Renal pelvis (tissue), 4 donors: ENCODE results near the gene LDLRAD4. TPM values are rescaled to one million over a fixed set of nuclear protein-coding genes. Genes with fewer than 3 reads are reported as not detected.
"Not testable (repeated sequence)": the region's sequence is repeated elsewhere in the genome, so short reads cannot be mapped to it uniquely, and the experiment has no call there.

ENCODE experiments used
- DNase-seq: peaks from one replicate; pipeline ENCODE4 v3.0.0-alpha.2; 2013
- polyA plus RNA-seq, 3 donors: library from polyadenylated mRNA; unstranded; fragments of 120-200 nt; gene quantifications; one replicate each; pipeline ENCODE4 v1.2.1, GENCODE V29; 2013; ENCODE audit not compliant: insufficient read length in 3 of 3

LDLRAD4 gene
- polyA plus RNA-seq, 3 donors, result 9.0 to 11.3 (median 10.6) TPM

GRCh38 chr18:13658436-13659204 lies 440.1 kb downstream of the LDLRAD4 start:
- DNase-seq, result no peak

GRCh38 chr18:13660510-13660909 lies 441.9 kb downstream of the LDLRAD4 start:
- DNase-seq, result no peak

GRCh38 chr18:13661051-13661778 lies 442.7 kb downstream of the LDLRAD4 start:
- DNase-seq, result no peak

GRCh38 chr18:13661779-13662256 lies 443.3 kb downstream of the LDLRAD4 start:
- no peak for DNase-seq

GRCh38 chr18:13672657-13673056 lies 454.1 kb downstream of the LDLRAD4 start:
- DNase-seq, result peak; percentile 26

- DNase-seq, result no peak
These were observed 457.9 kb downstream of the LDLRAD4 start for GRCh38 chr18:13676471-13676870.

- not testable (repeated sequence) for DNase-seq
These were observed 458.8 kb downstream of the LDLRAD4 start for GRCh38 chr18:13677350-13677749.

- DNase-seq, result no peak
These were observed 462.1 kb downstream of the LDLRAD4 start for GRCh38 chr18:13680612-13681011.

GRCh38 chr18:13681701-13682100 lies 463.1 kb downstream of the LDLRAD4 start:
- no peak for DNase-seq

GRCh38 chr18:13684546-13684945 lies 466.0 kb downstream of the LDLRAD4 start:
- DNase-seq, result no peak

GRCh38 chr18:13688191-13689136 lies 469.9 kb downstream of the LDLRAD4 start:
- DNase-seq, result no peak

- DNase-seq, result not testable (repeated sequence)
These were observed 471.5 kb downstream of the LDLRAD4 start for GRCh38 chr18:13690060-13690459.

GRCh38 chr18:13695337-13695736 lies 476.8 kb downstream of the LDLRAD4 start:
- DNase-seq, result not testable (repeated sequence)

- DNase-seq, result no peak
These were observed 478.4 kb downstream of the LDLRAD4 start for GRCh38 chr18:13696961-13697360.

GRCh38 chr18:13700153-13700552 lies 481.6 kb downstream of the LDLRAD4 start:
- DNase-seq, result no peak

Other genes with a start within 250 kb of the LDLRAD4 start
- gene CEP192, start 227.4 kb upstream of the LDLRAD4 start, polyA plus RNA-seq, result 10 to 100 TPM; 44.9 to 57.5 (median 49.8) TPM